OCI-LY7 (cell line): Measurements from ENCODE around the gene E2F3. TPM values are rescaled to one million over a fixed set of nuclear protein-coding genes. Genes with fewer than 3 reads are reported as not detected.

Experiments used
- BruUV-seq: library from RNA; stranded (reverse); fragments of 400-500 nt; replicated peaks from 2 replicates; lab custom pipeline; 2021; lab: Mats Ljungman, UMichigan
- CTCF ChIA-PET: fragments of 300-600 bp; sonication (Branson Sonifier 250); formaldehyde crosslinking; loops from one replicate; lab custom pipeline; 2022; ENCODE audit warnings: antibody characterized with exemption; ENCODE audit not compliant: unreplicated experiment; lab: Charles Lee
- POLR2A ChIA-PET: fragments of 300-600 bp; sonication (Branson Sonifier 250); formaldehyde crosslinking; loops from one replicate; lab custom pipeline; 2022; ENCODE audit warnings: antibody characterized with exemption; lab: Charles Lee
- DNase-seq: peaks from one replicate; pipeline ENCODE4 v3.0.0-alpha.2; 2015; ENCODE audit warnings: low spot score
- H2AFZ ChIP-seq: fragments of 200-600 bp; sonication (generic), shearing (Covaris generic); 2 replicates; pipeline ENCODE4 v1.6.1; 2014; ENCODE audit warnings: mild to moderate bottlenecking, antibody characterized with exemption, low read length, moderate library complexity
- H3K27ac ChIP-seq: fragments of 200-600 bp; sonication (generic); 2 replicates; pipeline ENCODE4 v1.5.1; 2014; ENCODE audit warnings: mixed run types, low read depth, mild to moderate bottlenecking, moderate library complexity, low read length, inconsistent platforms; ENCODE audit not compliant: poor library complexity, severe bottlenecking
- H3K36me3 ChIP-seq: fragments of 200-600 bp; sonication (generic); 2 replicates; pipeline ENCODE4 v1.6.1; 2014; ENCODE audit warnings: mild to moderate bottlenecking, antibody characterized with exemption, low read length, moderate library complexity, mixed read lengths; ENCODE audit not compliant: insufficient read depth
- H3K4me1 ChIP-seq: fragments of 200-600 bp; sonication (generic); 2 replicates; pipeline ENCODE4 v1.5.1; 2014; ENCODE audit warnings: mild to moderate bottlenecking, low read length; ENCODE audit not compliant: insufficient read depth, poor library complexity, severe bottlenecking
- H3K4me2 ChIP-seq: fragments of 200-600 bp; sonication (generic); 2 replicates; pipeline ENCODE4 v1.6.1; 2014; ENCODE audit warnings: mild to moderate bottlenecking, low read length
- H3K4me3 ChIP-seq: fragments of 200-600 bp; sonication (generic); 2 replicates; pipeline ENCODE4 v1.5.1; 2014; ENCODE audit warnings: mild to moderate bottlenecking, low read depth, low read length; ENCODE audit not compliant: poor library complexity, severe bottlenecking
- H3K79me2 ChIP-seq: fragments of 200-600 bp; sonication (generic); 2 replicates; pipeline ENCODE4 v1.6.1; 2016; ENCODE audit warnings: low read depth, mild to moderate bottlenecking, low read length, moderate library complexity, mixed read lengths; ENCODE audit not compliant: insufficient read depth
- H3K9me2 ChIP-seq: fragments of 200-600 bp; sonication (generic); 2 replicates; pipeline ENCODE4 v1.6.1; 2016; ENCODE audit warnings: mild to moderate bottlenecking, low read length, mixed read lengths; ENCODE audit not compliant: insufficient read depth
- H3K9me3 ChIP-seq: fragments of 200-600 bp; sonication (generic); 2 replicates; pipeline ENCODE4 v1.6.1; 2014; ENCODE audit warnings: mild to moderate bottlenecking, mixed run types, low read length, mixed read lengths
- H4K20me1 ChIP-seq: fragments of 200-600 bp; sonication (generic); 2 replicates; pipeline ENCODE4 v1.6.1; 2014; ENCODE audit warnings: mild to moderate bottlenecking, antibody characterized with exemption, low read length, moderate library complexity, mixed read lengths; ENCODE audit not compliant: insufficient read depth
- CTCF ChIP-seq: fragments of 200-600 bp; sonication (generic); conservative IDR thresholded peaks from 2 replicates; pipeline ENCODE4 v1.5.1; 2014; ENCODE audit warnings: mild to moderate bottlenecking, antibody characterized with exemption, low read length, moderate library complexity, mixed read lengths
- EZH2phosphoT487 ChIP-seq: fragments of 200-600 bp; sonication (generic); IDR thresholded peaks from 2 replicates; pipeline ENCODE4 v1.6.1; 2018; ENCODE audit warnings: low read depth, borderline replicate concordance, mild to moderate bottlenecking, mixed run types, antibody characterized with exemption, low read length, moderate library complexity, mixed read lengths
- intact Hi-C: fragments of 100-400 bp; cut with micrococcal nuclease; formaldehyde crosslinking; loops from one replicate; pipeline ENCODE4 v1.10.0; 2022; ENCODE audit not compliant: unreplicated experiment
- total RNA-seq, 2 experiments: library from RNA; depleted of rRNA in 1 of 2; stranded (reverse); fragments of >200 nt in 1 of 2; shearing (Covaris generic) in 1 of 2; gene quantifications; 2 replicates each; pipeline ENCODE4 v1.2.3, GENCODE V29; 2014 to 2022

Gene E2F3
- total RNA-seq, 2 experiments from 2014 or later: 12.4 to 31.2 TPM

- H4K20me1 ChIP-seq: no peaks in the 10 kb centered on the region
- H3K79me2 ChIP-seq: no peaks in the 10 kb centered on the region
- H3K4me3 ChIP-seq: no peak overlapping the region
- H3K4me1 ChIP-seq: no peaks in the 10 kb centered on the region
- BruUV-seq: no TSS peak
- ChIA-PET CTCF (interaction anchor here (0.7 to 1.3 kb wide), 2 partner anchors 12 to 14 kb away, joined by 3 to 4 read pairs; no protein-coding TSS in a partner anchor), POLR2A (interaction anchor here (0.6 to 1.5 kb wide), 4 partner anchors 12 to 25 kb away, joined by 3 to 4 read pairs (median 4); no protein-coding TSS in a partner anchor)
- intact Hi-C loops: no loop called here
- H3K9me3 ChIP-seq: 0 out of 2 replicates have a peak, but pooled peaks cover 6% of the 10 kb centered on the region
- no peak overlapping the region for H2AFZ ChIP-seq
- H3K4me2 ChIP-seq: peak overlapping the region; percentile 5
- H3K36me3 ChIP-seq: no peaks in the 10 kb centered on the region
- peak; percentile 17 for DNase-seq
- H3K9me2 ChIP-seq: no peaks in the 10 kb centered on the region
- TF ChIP-seq CTCF (no peak), EZH2phosphoT487 (no peak)
- no peak overlapping the region for H3K27ac ChIP-seq
Measured at GRCh38 chr6:20377623-20378265, 23.9 kb upstream of the E2F3 start.

- no peak for TF ChIP-seq CTCF
- TF ChIP-seq EZH2phosphoT487: no peak
- ChIA-PET CTCF (no interaction called here), POLR2A (interaction anchor here (0.6 to 1.2 kb wide), 2 partner anchors 13 to 1382 kb away, joined by 3 read pairs; no protein-coding TSS in a partner anchor)
- 0 out of 2 replicates have a peak, but pooled peaks cover 6% of the 10 kb centered on the region for H3K9me3 ChIP-seq
- H3K36me3 ChIP-seq: no peaks in the 10 kb centered on the region
- no peak overlapping the region for H3K27ac ChIP-seq
- H4K20me1 ChIP-seq: no peaks in the 10 kb centered on the region
- intact Hi-C loops: no loop called here
- no peaks in the 10 kb centered on the region for H3K4me1 ChIP-seq
- no TSS peak for BruUV-seq
- H3K4me2 ChIP-seq: no peak overlapping the region
- H2AFZ ChIP-seq: no peak overlapping the region
- H3K4me3 ChIP-seq: no peak overlapping the region
- H3K9me2 ChIP-seq: no peaks in the 10 kb centered on the region
- no peak for DNase-seq
- H3K79me2 ChIP-seq: no peaks in the 10 kb centered on the region
Measured at GRCh38 chr6:20379231-20379630, 22.4 kb upstream of the E2F3 start.

GRCh38 chr6:20386218-20386617, 15.5 kb upstream of the E2F3 start:
- Histone ChIP-seq H3K9me3 (0 out of 2 replicates have a peak, but pooled peaks cover 4% of the 10 kb centered on the region), H3K4me3 (no peak overlapping the region), H4K20me1 (no peaks in the 10 kb centered on the region), H3K9me2 (no peaks in the 10 kb centered on the region), H3K4me1 (no peaks in the 10 kb centered on the region), H3K4me2 (no peak overlapping the region), H2AFZ (no peak overlapping the region), H3K36me3 (no peaks in the 10 kb centered on the region), H3K27ac (no peak overlapping the region), H3K79me2 (no peaks in the 10 kb centered on the region)
- no peak for DNase-seq
- TF ChIP-seq CTCF: no peak
- TF ChIP-seq EZH2phosphoT487: no peak
- ChIA-PET CTCF (no interaction called here), POLR2A (interaction anchor here (0.6 kb wide), 1 partner anchor 147 kb away, joined by 5 read pairs; no protein-coding TSS in a partner anchor)
- BruUV-seq: no TSS peak
- intact Hi-C loops: no loop called here
